MCF 10A (cell line): Measurements from ENCODE around the gene BICDL2. TPM values are rescaled to one million over a fixed set of nuclear protein-coding genes. Genes with fewer than 3 reads are reported as not detected.

Experiments used
- BruUV-seq: library from RNA; stranded (reverse); fragments of 400-500 nt; replicated peaks from 2 replicates; lab custom pipeline; 2021; lab: Mats Ljungman, UMichigan
- CTCF ChIA-PET: fragments of 300-600 bp; sonication (Branson Sonifier 250); formaldehyde crosslinking; extraction: SDS; loops from one replicate; lab custom pipeline; 2021; ENCODE audit warnings: antibody characterized with exemption, inconsistent platforms; lab: Yijun Ruan, JAX
- POLR2A ChIA-PET: fragments of 300-600, 350-650 bp; sonication (Branson Sonifier 250); formaldehyde crosslinking; extraction: SDS; loops from one replicate; lab custom pipeline; 2020; ENCODE audit warnings: antibody characterized with exemption, inconsistent platforms; lab: Yijun Ruan, JAX
- DNase-seq: peaks from one replicate; pipeline ENCODE4 v3.0.0-alpha.2; 2018; ENCODE audit not compliant: unreplicated experiment
- H3K27ac Mint-ChIP-seq: one replicate; pipeline ENCODE4 v1.8.0; 2022; ENCODE audit warnings: mild to moderate bottlenecking, low read depth, mixed read lengths; ENCODE audit not compliant: unreplicated experiment
- H3K27me3 Mint-ChIP-seq: one replicate; pipeline ENCODE4 v1.8.0; 2022; ENCODE audit warnings: mixed read lengths; ENCODE audit not compliant: insufficient read depth, unreplicated experiment
- H3K36me3 Mint-ChIP-seq: one replicate; pipeline ENCODE4 v1.8.0; 2022; ENCODE audit warnings: mild to moderate bottlenecking, moderate library complexity, mixed read lengths; ENCODE audit not compliant: insufficient read depth, unreplicated experiment
- H3K4me1 Mint-ChIP-seq: one replicate; pipeline ENCODE4 v1.8.0; 2022; ENCODE audit warnings: mixed read lengths; ENCODE audit not compliant: insufficient read depth, unreplicated experiment
- H3K4me3 Mint-ChIP-seq: one replicate; pipeline ENCODE4 v1.8.0; 2022; ENCODE audit warnings: mild to moderate bottlenecking, moderate library complexity, mixed read lengths; ENCODE audit not compliant: unreplicated experiment
- H3K9me3 Mint-ChIP-seq: one replicate; pipeline ENCODE4 v1.8.0; 2022; ENCODE audit warnings: mixed read lengths; ENCODE audit not compliant: unreplicated experiment
- CTCF ChIP-seq: fragments of 200-600 bp; IDR thresholded peaks from one replicate; pipeline ENCODE4 v1.8.0; 2022; ENCODE audit warnings: antibody characterized with exemption, mild to moderate bottlenecking; ENCODE audit not compliant: unreplicated experiment
- intact Hi-C: fragments of 100-400 bp; cut with micrococcal nuclease; formaldehyde crosslinking; loops from 2 replicates; pipeline ENCODE4 v1.14.1; 2022
- total RNA-seq: library from RNA; stranded (reverse); gene quantifications from 2 replicates; pipeline ENCODE4 v1.2.3, GENCODE V29; 2022

The BICDL2 gene
- total RNA-seq, 1 experiment from 2014 or later, result 0.23 TPM

DNA sequence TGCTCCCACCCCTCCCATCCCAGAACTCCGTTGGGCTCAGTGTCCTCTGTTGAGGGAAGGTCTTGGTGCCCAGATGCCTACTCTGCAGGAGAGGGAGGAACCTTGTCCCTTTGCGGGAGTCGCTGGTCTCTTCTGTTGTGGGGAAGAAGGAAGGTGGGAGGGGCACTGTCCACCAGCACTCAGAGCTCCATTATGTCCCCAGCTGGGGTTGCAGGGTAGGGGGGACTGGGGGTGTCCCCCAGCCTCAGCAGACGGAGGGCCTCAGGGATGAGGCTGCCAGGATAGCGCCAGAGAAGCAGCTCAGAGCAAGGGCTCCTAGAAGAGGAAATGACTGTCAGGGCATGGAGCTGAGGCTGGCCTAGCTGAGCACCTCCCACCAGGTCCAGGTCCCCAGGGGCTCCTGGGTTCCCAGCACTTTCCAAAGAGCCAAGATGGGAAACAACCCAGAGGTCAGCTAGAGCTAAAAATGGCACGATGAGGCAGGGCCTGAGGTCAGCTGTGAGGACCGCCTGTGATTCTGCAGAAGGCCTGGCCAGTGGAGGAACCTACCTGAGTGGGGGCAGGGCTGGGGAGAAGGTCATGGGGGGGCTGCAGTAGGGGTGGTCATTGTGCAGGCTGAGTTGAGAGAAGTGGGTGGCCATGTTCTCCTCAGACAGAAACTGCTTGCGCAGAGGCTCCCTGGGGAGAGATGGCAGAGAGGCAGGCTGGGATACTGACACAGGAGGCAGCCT lies 13.9 kb downstream of the BICDL2 start:
- intact Hi-C loops, result no loop called here
- POLR2A ChIA-PET, result interaction anchor here (0.6 to 5.0 kb wide), 19 partner anchors 12 to 1266 kb away, joined by 3 to 41 read pairs (median 5); partner anchors contain the start of genes BICDL2, FLYWCH1, FLYWCH2 and KREMEN2
- no peaks in the 10 kb centered on the region for H3K27me3 Mint-ChIP-seq
- peak overlapping the region; percentile 82 for H3K4me3 Mint-ChIP-seq
- CTCF ChIA-PET, result interaction anchor here (0.6 to 5.1 kb wide), 9 partner anchors 9 to 107 kb away, joined by 3 to 28 read pairs (median 4); no protein-coding TSS in a partner anchor
- H3K27ac Mint-ChIP-seq, result peak overlapping the region; percentile 94
- peaks cover 43% of the 10 kb centered on the region for H3K36me3 Mint-ChIP-seq
- H3K4me1 Mint-ChIP-seq, result peaks cover 23% of the 10 kb centered on the region
- no peak for TF ChIP-seq CTCF
- DNase-seq, result peak; percentile 53
- no peaks in the 10 kb centered on the region for H3K9me3 Mint-ChIP-seq
- BruUV-seq, result no TSS peak

GRCh38 chr16:3022208-3022683 lies 14.5 kb downstream of the BICDL2 start:
- ChIA-PET CTCF (interaction anchor here (0.6 to 5.1 kb wide), 8 partner anchors 9 to 104 kb away, joined by 3 to 28 read pairs (median 4); no protein-coding TSS in a partner anchor), POLR2A (interaction anchor here (0.6 to 5.0 kb wide), 23 partner anchors 9 to 1265 kb away, joined by 3 to 41 read pairs (median 5); partner anchors contain the start of genes BICDL2, FLYWCH1, FLYWCH2 and KCTD5)
- peak; percentile 97 for DNase-seq
- intact Hi-C loops, result no loop called here
- Mint-ChIP-seq H3K36me3 (peaks cover 43% of the 10 kb centered on the region), H3K27me3 (no peaks in the 10 kb centered on the region), H3K4me1 (peaks cover 23% of the 10 kb centered on the region), H3K9me3 (no peaks in the 10 kb centered on the region), H3K4me3 (peak overlapping the region; percentile 82), H3K27ac (peak overlapping the region; percentile 94)
- BruUV-seq, result no TSS peak
- no peak for TF ChIP-seq CTCF

DNA sequence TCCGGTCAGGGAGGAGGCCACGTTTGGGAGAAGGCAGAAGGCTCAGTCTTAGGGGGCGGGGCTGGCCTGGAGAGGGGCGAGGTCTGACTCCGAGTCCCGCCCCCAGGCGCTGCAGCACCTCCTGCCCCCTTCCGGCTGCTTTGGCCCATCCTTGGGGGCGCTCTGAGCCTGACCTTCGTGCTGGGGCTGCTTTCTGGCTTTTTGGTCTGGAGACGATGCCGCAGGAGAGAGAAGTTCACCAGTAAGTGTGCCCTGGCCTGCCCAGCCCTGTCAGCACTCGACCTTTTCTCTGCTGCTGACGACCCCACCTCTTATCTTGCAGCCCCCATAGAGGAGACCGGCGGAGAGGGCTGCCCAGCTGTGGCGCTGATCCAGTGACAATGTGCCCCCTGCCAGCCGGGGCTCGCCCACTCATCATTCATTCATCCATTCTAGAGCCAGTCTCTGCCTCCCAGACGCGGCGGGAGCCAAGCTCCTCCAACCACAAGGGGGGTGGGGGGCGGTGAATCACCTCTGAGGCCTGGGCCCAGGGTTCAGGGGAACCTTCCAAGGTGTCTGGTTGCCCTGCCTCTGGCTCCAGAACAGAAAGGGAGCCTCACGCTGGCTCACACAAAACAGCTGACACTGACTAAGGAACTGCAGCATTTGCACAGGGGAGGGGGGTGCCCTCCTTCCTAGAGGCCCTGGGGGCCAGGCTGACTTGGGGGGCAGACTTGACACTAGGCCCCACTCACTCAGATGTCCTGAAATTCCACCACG lies 15.1 kb downstream of the BICDL2 start:
- ChIA-PET CTCF (interaction anchor here (0.6 to 5.1 kb wide), 8 partner anchors 10 to 981 kb away, joined by 3 to 28 read pairs (median 3); no protein-coding TSS in a partner anchor), POLR2A (interaction anchor here (0.6 to 5.0 kb wide), 24 partner anchors 9 to 696 kb away, joined by 3 to 41 read pairs (median 6); partner anchors contain the start of genes BICDL2, FLYWCH1, FLYWCH2 and KCTD5)
- Mint-ChIP-seq H3K27ac (peak overlapping the region; percentile 94), H3K4me1 (peaks cover 23% of the 10 kb centered on the region), H3K36me3 (peaks cover 38% of the 10 kb centered on the region), H3K9me3 (no peaks in the 10 kb centered on the region), H3K27me3 (no peaks in the 10 kb centered on the region), H3K4me3 (peak overlapping the region; percentile 82)
- intact Hi-C loops, result no loop called here
- TF ChIP-seq CTCF, result peak; percentile 19
- peak; percentile 98 for DNase-seq
- TSS peak; percentile 72 for BruUV-seq
